Gastroesophageal sphincter (tissue), 3 donors: ENCODE measurements around the gene TGFA.

ENCODE experiments used
- CTCF ChIP-seq, 4 experiments: fragments of 200-600 bp in 2 of 4; fragments of 450-650 bp in 2 of 4; sonication (generic) in 1 of 4; IDR thresholded peaks; one replicate each; pipeline ENCODE4 v1.5.1; 2017 to 2019; ENCODE audit warnings: antibody characterized with exemption in 4 of 4, mild to moderate bottlenecking in 2 of 4, moderate library complexity in 2 of 4
- EP300 ChIP-seq: sonication (generic); formaldehyde crosslinking; IDR thresholded peaks from one replicate; pipeline ENCODE4 v1.6.1; 2017; ENCODE audit warnings: antibody characterized with exemption, mild to moderate bottlenecking
- POLR2AphosphoS5 ChIP-seq: sonication (generic); formaldehyde crosslinking; IDR thresholded peaks from one replicate; pipeline ENCODE4 v1.6.1; 2017; ENCODE audit warnings: antibody characterized with exemption

- no peak for TF ChIP-seq CTCF (IDR thresholded peaks at IDR 0.05)
- no peak for TF ChIP-seq EP300
- no peak for TF ChIP-seq POLR2AphosphoS5
Measured at GRCh38 chr2:70546885-70547284, 6.7 kb downstream of the TGFA start.
